GM11168 (cell line): Measurements from ENCODE around the gene TTC39C.

ENCODE experiments used
- in situ Hi-C: fragments of 300-500 bp; cut with MboI; formaldehyde crosslinking; loops from one replicate; pipeline ENCODE4 v1.12.0; 2022; ENCODE audit warnings: low sequenced_read_pairs; ENCODE audit not compliant: unreplicated experiment

Gene TTC39C

GRCh38 chr18:24014062-24014985 lies at the start of gene TTC39C:
TTC39C (plus strand) TSS chr18:24014754; CDS start chr18:24014872, 118 bp downstream.
- in situ Hi-C loops, result no loop called here

- in situ Hi-C loops, result no loop called here
Observed at GRCh38 chr18:23966909-23967308, 47.6 kb upstream of the TTC39C start.

GRCh38 chr18:23967321-23968089 lies 47.0 kb upstream of the TTC39C start:
- in situ Hi-C loops, result no loop called here

- in situ Hi-C loops, result no loop called here
Observed at GRCh38 chr18:23968638-23969604, 45.6 kb upstream of the TTC39C start.

GRCh38 chr18:23969664-23970063 lies 44.9 kb upstream of the TTC39C start:
- in situ Hi-C loops, result no loop called here

- in situ Hi-C loops, result no loop called here
Observed at GRCh38 chr18:23970161-23971096, 44.1 kb upstream of the TTC39C start.

GRCh38 chr18:23971097-23971440 lies 43.5 kb upstream of the TTC39C start:
- in situ Hi-C loops, result no loop called here

- in situ Hi-C loops, result no loop called here
Observed at GRCh38 chr18:23971666-23972230, 42.8 kb upstream of the TTC39C start.

- in situ Hi-C loops, result no loop called here
Observed at GRCh38 chr18:23972453-23972852, 42.1 kb upstream of the TTC39C start.

- in situ Hi-C loops, result no loop called here
Observed at GRCh38 chr18:23977103-23977502, 37.5 kb upstream of the TTC39C start.

- in situ Hi-C loops, result no loop called here
Observed at GRCh38 chr18:23977719-23978483, 36.7 kb upstream of the TTC39C start.

- in situ Hi-C loops, result no loop called here
Observed at GRCh38 chr18:23981369-23981980, 33.1 kb upstream of the TTC39C start.

GRCh38 chr18:23982155-23983079 lies 32.1 kb upstream of the TTC39C start:
- in situ Hi-C loops, result no loop called here

GRCh38 chr18:23983112-23983511 lies 31.4 kb upstream of the TTC39C start:
- in situ Hi-C loops, result no loop called here

- in situ Hi-C loops, result no loop called here
Observed at GRCh38 chr18:23986600-23987359, 27.8 kb upstream of the TTC39C start.
